Measurements from ENCODE around the gene GSDMA.
A peak's percentile ranks its signal among the peaks of the same experiment; 100 is the strongest.

GSDMA gene

GRCh38 chr17:39966771-39967170, 4.0 kb downstream of the GSDMA start:
- DNase-seq, result no peak

- DNase-seq, result no peak
Observed at GRCh38 chr17:39968761-39969160, 6.0 kb downstream of the GSDMA start.

GRCh38 chr17:39969375-39969774, 6.6 kb downstream of the GSDMA start:
- no peak for DNase-seq

- DNase-seq, result no peak
Observed at GRCh38 chr17:39970157-39970692, 7.4 kb downstream of the GSDMA start.

- DNase-seq, result no peak
Observed at GRCh38 chr17:39971076-39971603, 8.3 kb downstream of the GSDMA start.

GRCh38 chr17:39972271-39972670, 9.5 kb downstream of the GSDMA start:
- DNase-seq, result peak; percentile 41

- DNase-seq, result no peak
Observed at GRCh38 chr17:39973496-39973895, 10.7 kb downstream of the GSDMA start.

- no peak for DNase-seq
Observed at GRCh38 chr17:39974433-39974832, 11.6 kb downstream of the GSDMA start.

GRCh38 chr17:39975801-39976200, 13.0 kb downstream of the GSDMA start:
- DNase-seq, result no peak

- no peak for DNase-seq
Observed at GRCh38 chr17:39979016-39979670, 16.3 kb downstream of the GSDMA start.

- DNase-seq, result peak; percentile 87
Observed at GRCh38 chr17:39979893-39980350, 17.1 kb downstream of the GSDMA start.

GRCh38 chr17:39980351-39981206, 17.8 kb downstream of the GSDMA start, which contains the start of gene PSMD3:
TSS of gene PSMD3 (plus strand) at chr17:39980807. CDS start at chr17:39980971, 164 bp downstream.
- DNase-seq, result peak; percentile 100

- DNase-seq, result peak; percentile 26
Observed at GRCh38 chr17:39981207-39981741, 18.5 kb downstream of the GSDMA start.

- DNase-seq, result peak; percentile 12
Observed at GRCh38 chr17:39981766-39982375, 19.1 kb downstream of the GSDMA start.

- no peak for DNase-seq
Observed at GRCh38 chr17:39988206-39988810, 25.5 kb downstream of the GSDMA start.

- no peak for DNase-seq
Observed at GRCh38 chr17:39994448-39994847, 31.6 kb downstream of the GSDMA start.

GRCh38 chr17:39995438-39995837, 32.6 kb downstream of the GSDMA start:
- no peak for DNase-seq

GRCh38 chr17:39996162-39996561, 33.4 kb downstream of the GSDMA start:
- DNase-seq, result no peak

- DNase-seq, result no peak
Observed at GRCh38 chr17:39996800-39997199, 34.0 kb downstream of the GSDMA start.

GRCh38 chr17:39997543-39997942, 34.7 kb downstream of the GSDMA start:
- DNase-seq, result no peak

- DNase-seq, result no peak
Observed at GRCh38 chr17:39999067-39999466, 36.3 kb downstream of the GSDMA start.

GRCh38 chr17:40000161-40000560, 37.4 kb downstream of the GSDMA start:
- no peak for DNase-seq

Data from hematopoietic multipotent progenitor cell treated with erythropoietin and hydrocortisone succinate and interleukin-3 and kit ligand, for 6 days (in vitro differentiated cells).